Measurements from ENCODE around the gene RASGEF1C.

The RASGEF1C gene

GRCh38 chr5:180206993-180207392, 2.0 kb downstream of the RASGEF1C start:
- CTCF ChIA-PET, result interaction anchor here (0.5 to 2.0 kb wide), 5 partner anchors 122 to 456 kb away, joined by 3 to 7 read pairs (median 3); no protein-coding TSS in a partner anchor
- no peak overlapping the region for H3K27ac ChIP-seq (ENCODE audit: extremely low read depth, low read depth, low read length)
- no peaks in the 10 kb centered on the region; the same call in 1 of the 2 replicates for H3K4me1 ChIP-seq (ENCODE audit: control insufficient read depth, insufficient read depth, low read length)
- no peaks in the 10 kb centered on the region for H3K9me3 ChIP-seq (ENCODE audit: control insufficient read depth, insufficient read depth, low read depth, low read length)
- no peak overlapping the region for H3K4me3 ChIP-seq (ENCODE audit: low read depth, low read length)
- H3K36me3 ChIP-seq (ENCODE audit: control insufficient read depth in 2 of 2, insufficient read depth in 1 of 2, low read length in 2 of 2), result no peaks in the 10 kb centered on the region
- POLR2A ChIA-PET, result no interaction called here
- TF ChIP-seq ZNF423 (tag by site-specific recombination; IDR thresholded peaks at IDR 0.05) (no peak), ZFP69B (tag by site-specific recombination; IDR thresholded peaks at IDR 0.05) (no peak), HIC1 (tag by site-specific recombination; IDR thresholded peaks at IDR 0.05) (no peak), ELK4 (IDR thresholded peaks at IDR 0.05; ENCODE audit: borderline replicate concordance, low read depth, low read length) (no peak), ZNF518A (tag by site-specific recombination; conservative IDR thresholded peaks at IDR 0.05; ENCODE audit: low read depth) (no peak), ZNF548 (tag by site-specific recombination; IDR thresholded peaks at IDR 0.05) (no peak), ZNF777 (tag by site-specific recombination; IDR thresholded peaks at IDR 0.05; ENCODE audit: borderline replicate concordance) (no peak), ATF2 (tag by site-specific recombination; IDR thresholded peaks at IDR 0.05; ENCODE audit: low read depth) (no peak), ZBTB11 (tag by site-specific recombination; conservative IDR thresholded peaks at IDR 0.05; ENCODE audit: low read depth) (no peak), KLF17 (tag by site-specific recombination; IDR thresholded peaks at IDR 0.05) (no peak), ZNF18 (tag by site-specific recombination; IDR thresholded peaks at IDR 0.05) (no peak), ZNF623 (tag by site-specific recombination; IDR thresholded peaks at IDR 0.05) (no peak), ZNF514 (tag by site-specific recombination; IDR thresholded peaks at IDR 0.05) (no peak), ZNF837 (tag by site-specific recombination; IDR thresholded peaks at IDR 0.05) (no peak), ZNF16 (tag by site-specific recombination; IDR thresholded peaks at IDR 0.05; ENCODE audit: low read depth) (no peak), ZNF391 (tag by site-specific recombination; IDR thresholded peaks at IDR 0.05; ENCODE audit: borderline replicate concordance, low read depth) (no peak), ZNF48 (tag by site-specific recombination; IDR thresholded peaks at IDR 0.05) (no peak)
